HG02970 (cell line): ENCODE measurements around the gene STYK1.
"Not testable (repeated sequence)": the region's sequence is repeated elsewhere in the genome, so short reads cannot be mapped to it uniquely, and the experiment has no call there.

Experiments
- ATAC-seq: cut with Tn5 transposase; IDR thresholded peaks from one replicate; pipeline ENCODE4 v1.9.1; 2021; ENCODE audit warnings: mild to moderate bottlenecking, moderate library complexity, moderate number of reproducible peaks; ENCODE audit not compliant: unreplicated experiment, low FRiP score

Gene STYK1

GRCh38 chr12:10624605-10625004 is 49.2 kb downstream of the STYK1 start:
- ATAC-seq = no peak

- no peak for ATAC-seq
Measured at GRCh38 chr12:10623131-10623530, 50.7 kb downstream of the STYK1 start.

GRCh38 chr12:10621278-10621677 is 52.6 kb downstream of the STYK1 start:
- ATAC-seq = no peak

- ATAC-seq = no peak
Measured at GRCh38 chr12:10620078-10620779, 53.6 kb downstream of the STYK1 start.

GRCh38 chr12:10618338-10618987 is 55.4 kb downstream of the STYK1 start:
- no peak for ATAC-seq

GRCh38 chr12:10617863-10618262 is 56.0 kb downstream of the STYK1 start:
- ATAC-seq = no peak

- ATAC-seq = no peak
Measured at GRCh38 chr12:10615532-10615931, 58.3 kb downstream of the STYK1 start.

GRCh38 chr12:10614056-10614370 is 59.8 kb downstream of the STYK1 start:
- peak; percentile 25 for ATAC-seq

GRCh38 chr12:10613349-10614055 is 60.4 kb downstream of the STYK1 start, which contains the start of gene MAGOHB:
MAGOHB (minus strand) TSS chr12:10613609; CDS start chr12:10613532, 77 bp downstream.
- ATAC-seq = peak; percentile 95

GRCh38 chr12:10612984-10613348 is 60.9 kb downstream of the STYK1 start:
- ATAC-seq = peak; percentile 7

- ATAC-seq = no peak
Measured at GRCh38 chr12:10612110-10612509, 61.7 kb downstream of the STYK1 start.

- ATAC-seq = not testable (repeated sequence)
Measured at GRCh38 chr12:10611258-10611657, 62.6 kb downstream of the STYK1 start.

- ATAC-seq = no peak
Measured at GRCh38 chr12:10610188-10610587, 63.7 kb downstream of the STYK1 start.

- ATAC-seq = no peak
Measured at GRCh38 chr12:10607885-10608458, 65.9 kb downstream of the STYK1 start.

- ATAC-seq = no peak
Measured at GRCh38 chr12:10601860-10602259, 72.0 kb downstream of the STYK1 start.

- ATAC-seq = no peak
Measured at GRCh38 chr12:10600988-10601387, 72.9 kb downstream of the STYK1 start.

GRCh38 chr12:10595881-10596280 is 78.0 kb downstream of the STYK1 start:
- no peak for ATAC-seq

GRCh38 chr12:10590966-10591365 is 82.9 kb downstream of the STYK1 start:
- ATAC-seq = no peak

- ATAC-seq = no peak
Measured at GRCh38 chr12:10584415-10584814, 89.4 kb downstream of the STYK1 start.

GRCh38 chr12:10582704-10583103 is 91.1 kb downstream of the STYK1 start:
- no peak for ATAC-seq

GRCh38 chr12:10582133-10582532 is 91.7 kb downstream of the STYK1 start:
- ATAC-seq = not testable (repeated sequence)
